HG02678 (cell line): ENCODE results near the gene TUBA3E.
"Not testable (repeated sequence)": the region's sequence is repeated elsewhere in the genome, so short reads cannot be mapped to it uniquely, and the experiment has no call there.

Experiments used
- ATAC-seq: cut with Tn5 transposase; IDR thresholded peaks from one replicate; pipeline ENCODE4 v1.9.1; 2021; ENCODE audit warnings: mild to moderate bottlenecking, moderate library complexity; ENCODE audit not compliant: unreplicated experiment

The TUBA3E gene

DNA sequence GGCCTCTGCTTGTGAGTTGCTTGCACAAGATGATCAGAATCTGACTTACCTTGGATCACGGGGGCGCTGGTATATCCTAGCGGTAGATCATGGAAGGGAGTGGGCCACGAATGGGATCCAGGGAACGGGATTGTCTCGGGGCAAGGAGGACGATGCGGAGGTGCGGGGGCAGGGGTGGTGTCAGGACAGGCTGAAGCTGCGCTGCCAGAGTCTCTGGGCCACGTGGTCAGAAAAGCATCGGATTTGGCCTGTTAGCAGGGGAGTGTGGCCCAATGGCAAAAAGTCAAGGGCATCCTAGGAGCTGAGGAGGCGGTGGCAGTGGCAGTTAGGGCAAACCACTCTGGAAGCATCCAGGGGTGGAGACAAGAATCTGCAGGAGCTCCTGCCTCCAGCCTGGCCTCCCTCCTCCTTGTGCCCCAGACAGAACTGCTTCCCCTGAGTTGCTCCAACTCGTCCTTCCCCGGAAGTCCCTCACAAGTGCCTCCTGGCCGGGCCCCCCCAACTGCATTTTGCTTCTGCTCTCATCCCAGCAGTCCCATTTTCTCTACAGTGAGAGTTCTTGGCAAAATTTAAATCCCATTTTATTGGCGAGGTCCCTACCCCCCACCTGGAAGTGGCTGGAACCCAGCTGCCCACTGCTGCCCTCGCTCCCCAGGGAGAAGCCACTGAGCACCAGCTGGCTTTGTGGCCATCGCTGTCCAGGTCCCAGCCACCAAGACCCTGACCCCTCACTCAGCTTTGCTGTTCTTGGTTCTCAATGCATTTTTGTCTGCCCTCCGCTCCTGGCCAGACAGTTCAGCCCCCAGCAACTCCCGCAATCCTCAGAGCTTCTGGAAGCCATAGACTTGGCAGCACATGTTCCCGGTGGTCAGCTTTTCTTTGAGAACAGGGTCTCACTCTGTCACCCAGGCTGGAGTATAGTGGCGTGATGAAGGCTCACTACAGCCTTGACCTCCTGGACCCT, 47.8 kb downstream of the TUBA3E start:
- no peak for ATAC-seq

DNA sequence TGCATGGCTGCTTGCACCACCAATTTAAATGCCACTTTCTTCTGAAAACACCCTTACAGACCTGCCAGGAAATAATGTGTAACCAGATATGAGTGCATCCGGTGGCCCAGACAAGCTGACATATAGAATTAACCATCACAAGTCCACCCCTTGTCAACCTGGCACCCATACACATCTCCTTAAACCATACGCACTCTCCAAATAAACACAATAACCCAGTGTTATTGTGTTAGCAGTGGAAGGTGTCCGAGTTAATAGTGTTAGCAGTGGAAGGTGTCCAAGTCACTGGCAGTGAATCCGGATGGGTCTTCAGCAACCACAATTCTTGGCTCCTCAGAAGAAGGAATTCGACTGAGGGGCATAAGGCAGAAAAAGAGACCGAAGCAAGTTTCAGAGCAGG, 49.7 kb downstream of the TUBA3E start:
- not testable (repeated sequence) for ATAC-seq

GRCh38 chr2:130145006-130145414, 53.2 kb downstream of the TUBA3E start, which contains the start of gene CCDC74B:
TSS of gene CCDC74B (minus strand) at chr2:130145112. CDS start at chr2:130144996, 116 bp downstream.
- ATAC-seq: peak; percentile 97

- ATAC-seq: not testable (repeated sequence)
Measured at GRCh38 chr2:130143266-130144039, 54.8 kb downstream of the TUBA3E start.

DNA sequence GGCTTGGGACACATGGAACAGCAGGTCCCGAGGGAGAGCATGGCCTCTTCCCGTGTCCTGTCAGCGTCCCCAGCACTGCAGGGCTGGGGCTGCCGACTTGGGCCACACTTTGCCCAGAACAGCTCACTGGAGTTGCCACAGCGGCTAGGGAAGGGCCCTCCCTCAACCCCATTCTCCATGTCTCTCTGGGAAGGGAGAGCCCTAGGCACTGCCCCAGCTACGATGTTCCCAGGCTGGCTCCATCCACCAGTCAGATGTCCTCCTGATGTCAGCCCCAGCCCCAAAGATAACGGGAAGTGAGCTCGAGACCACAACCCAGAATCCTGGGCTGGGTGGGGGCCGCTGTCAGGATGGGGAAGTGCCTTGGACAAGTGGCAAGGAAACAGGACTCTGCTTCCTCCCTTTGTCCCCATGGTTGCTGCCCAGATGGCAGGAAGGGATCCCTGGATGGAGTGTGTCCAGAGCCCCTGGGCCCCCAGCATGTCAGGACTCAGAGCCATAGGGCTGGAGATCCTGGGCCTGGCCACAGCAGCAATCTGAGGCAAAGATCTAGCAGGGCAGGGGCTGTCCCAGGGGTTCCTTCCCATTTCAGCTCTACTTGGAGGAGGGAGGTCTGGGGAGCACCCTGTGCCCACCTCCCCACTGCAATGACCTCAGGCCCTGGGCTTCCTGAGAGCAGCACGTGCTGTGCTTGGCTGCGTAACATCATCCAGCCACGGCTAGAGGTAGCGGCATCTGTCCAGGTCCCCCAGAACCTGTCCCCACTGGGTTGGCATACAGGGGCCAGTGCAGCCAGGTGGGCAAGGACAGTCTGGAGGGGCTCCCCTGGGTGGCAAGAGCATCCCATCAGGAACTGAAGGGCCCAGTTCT, 55.6 kb downstream of the TUBA3E start:
- ATAC-seq: not testable (repeated sequence)
